IPS-20b (cell line): Measurements from ENCODE around the gene PPP1R14B.

Source experiments
- H3K27ac ChIP-seq: one replicate; pipeline ENCODE4 v1.5.1; 2013; ENCODE audit warnings: low read length
- H3K27me3 ChIP-seq: 2 replicates; pipeline ENCODE4 v1.6.1; 2013; ENCODE audit warnings: mild to moderate bottlenecking, low read length, inconsistent platforms; ENCODE audit not compliant: insufficient read depth
- H3K36me3 ChIP-seq: 2 replicates; pipeline ENCODE4 v1.6.1; 2013; ENCODE audit warnings: low read depth, mild to moderate bottlenecking, inconsistent platforms, low read length, moderate library complexity; ENCODE audit not compliant: insufficient read depth
- H3K4me1 ChIP-seq: 2 replicates; pipeline ENCODE4 v1.6.1; 2013; ENCODE audit warnings: mild to moderate bottlenecking, control low read depth, inconsistent platforms, low read length, moderate library complexity; ENCODE audit not compliant: insufficient read depth
- H3K4me3 ChIP-seq: 2 replicates; pipeline ENCODE4 v1.5.1; 2013; ENCODE audit warnings: mild to moderate bottlenecking, low read length, inconsistent platforms
- H3K9ac ChIP-seq: 2 replicates; pipeline ENCODE4 v1.6.1; 2013; ENCODE audit warnings: low read depth, mild to moderate bottlenecking, inconsistent platforms, low read length, moderate library complexity
- H3K9me3 ChIP-seq: 2 replicates; pipeline ENCODE4 v1.6.1; 2013; ENCODE audit warnings: mild to moderate bottlenecking, low read depth, low read length, inconsistent platforms; ENCODE audit not compliant: insufficient read depth

The PPP1R14B gene

DNA sequence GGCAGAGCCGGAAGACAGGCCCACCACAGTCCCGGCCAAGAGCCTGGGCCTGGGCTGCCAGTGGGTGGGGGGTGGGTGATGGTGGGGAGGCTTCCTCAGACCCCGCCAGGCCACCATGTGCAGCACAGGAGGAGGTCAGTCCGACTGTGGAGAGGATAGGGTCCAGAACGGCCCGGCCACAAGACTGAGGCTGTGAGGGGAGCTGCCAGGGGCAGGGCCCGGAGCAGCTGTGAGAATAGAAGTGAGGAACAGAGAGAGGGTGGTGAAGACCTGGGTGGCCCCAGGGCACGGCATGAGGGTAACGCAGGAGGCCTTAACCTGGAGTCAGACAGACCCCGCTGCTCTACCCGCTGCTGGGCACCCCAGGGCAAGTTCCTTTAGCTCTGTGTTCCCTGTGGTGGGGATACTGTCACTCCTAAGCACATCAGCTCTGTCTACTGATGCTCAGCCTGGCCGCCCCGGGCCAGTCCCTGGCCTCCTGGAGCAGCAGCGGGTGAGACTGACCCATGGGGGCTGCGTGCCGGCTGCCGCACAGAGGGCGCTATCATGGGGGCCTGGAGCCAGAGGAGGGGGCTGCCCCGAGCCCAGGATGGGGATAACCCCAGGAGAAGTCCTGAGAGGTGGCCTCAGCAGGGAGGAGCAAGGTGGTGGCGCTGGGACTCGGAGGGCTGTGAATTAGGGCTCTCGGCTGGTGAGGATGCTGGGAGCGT, 38.5 kb downstream of the PPP1R14B start:
- Histone ChIP-seq H3K4me3 (no peak overlapping the region), H3K27ac (no peak overlapping the region), H3K36me3 (peaks cover 48% of the 10 kb centered on the region), H3K9me3 (no peaks in the 10 kb centered on the region), H3K27me3 (no peaks in the 10 kb centered on the region), H3K9ac (no peak overlapping the region), H3K4me1 (no peaks in the 10 kb centered on the region)

DNA sequence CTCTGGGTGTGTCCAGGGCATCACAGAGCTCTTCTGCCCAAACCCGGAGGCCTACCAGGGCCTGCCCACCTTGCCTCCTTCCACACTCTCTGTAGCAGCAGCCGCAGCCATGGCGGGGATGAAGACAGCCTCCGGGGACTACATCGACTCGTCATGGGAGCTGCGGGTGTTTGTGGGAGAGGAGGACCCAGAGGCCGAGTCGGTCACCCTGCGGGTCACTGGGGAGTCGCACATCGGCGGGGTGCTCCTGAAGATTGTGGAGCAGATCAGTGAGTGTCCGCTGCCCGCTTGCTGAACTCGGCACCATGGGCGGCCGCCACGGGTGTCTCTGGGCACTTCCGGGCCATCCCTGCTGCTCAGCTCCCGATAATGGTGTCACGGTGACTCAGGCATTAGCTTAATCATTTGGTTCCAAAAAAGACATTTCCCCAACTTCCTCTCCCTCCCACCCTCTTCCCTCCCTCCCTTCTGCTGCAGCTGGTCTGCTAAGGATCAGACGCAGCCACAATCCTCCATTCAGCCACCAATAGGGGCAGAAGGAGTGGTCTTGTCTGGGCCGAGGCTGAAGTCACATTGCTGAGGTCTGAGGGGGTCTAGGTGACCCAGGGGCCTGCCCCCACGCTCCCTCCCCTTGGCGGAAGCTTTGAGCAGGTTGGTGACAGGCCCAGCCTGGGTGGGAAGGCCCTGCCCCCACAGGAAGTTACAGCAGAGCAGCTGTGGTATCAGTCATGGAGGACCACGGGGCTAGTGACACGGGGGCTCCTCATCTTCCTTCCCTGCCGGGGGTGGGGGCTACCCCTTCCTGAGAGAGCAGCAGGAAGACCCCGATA, 39.3 kb downstream of the PPP1R14B start:
- no peak overlapping the region for H3K4me3 ChIP-seq
- H3K27me3 ChIP-seq = no peaks in the 10 kb centered on the region
- H3K4me1 ChIP-seq = no peaks in the 10 kb centered on the region
- no peak overlapping the region for H3K9ac ChIP-seq
- H3K36me3 ChIP-seq = peaks cover 55% of the 10 kb centered on the region
- H3K9me3 ChIP-seq = no peaks in the 10 kb centered on the region
- no peak overlapping the region for H3K27ac ChIP-seq

DNA sequence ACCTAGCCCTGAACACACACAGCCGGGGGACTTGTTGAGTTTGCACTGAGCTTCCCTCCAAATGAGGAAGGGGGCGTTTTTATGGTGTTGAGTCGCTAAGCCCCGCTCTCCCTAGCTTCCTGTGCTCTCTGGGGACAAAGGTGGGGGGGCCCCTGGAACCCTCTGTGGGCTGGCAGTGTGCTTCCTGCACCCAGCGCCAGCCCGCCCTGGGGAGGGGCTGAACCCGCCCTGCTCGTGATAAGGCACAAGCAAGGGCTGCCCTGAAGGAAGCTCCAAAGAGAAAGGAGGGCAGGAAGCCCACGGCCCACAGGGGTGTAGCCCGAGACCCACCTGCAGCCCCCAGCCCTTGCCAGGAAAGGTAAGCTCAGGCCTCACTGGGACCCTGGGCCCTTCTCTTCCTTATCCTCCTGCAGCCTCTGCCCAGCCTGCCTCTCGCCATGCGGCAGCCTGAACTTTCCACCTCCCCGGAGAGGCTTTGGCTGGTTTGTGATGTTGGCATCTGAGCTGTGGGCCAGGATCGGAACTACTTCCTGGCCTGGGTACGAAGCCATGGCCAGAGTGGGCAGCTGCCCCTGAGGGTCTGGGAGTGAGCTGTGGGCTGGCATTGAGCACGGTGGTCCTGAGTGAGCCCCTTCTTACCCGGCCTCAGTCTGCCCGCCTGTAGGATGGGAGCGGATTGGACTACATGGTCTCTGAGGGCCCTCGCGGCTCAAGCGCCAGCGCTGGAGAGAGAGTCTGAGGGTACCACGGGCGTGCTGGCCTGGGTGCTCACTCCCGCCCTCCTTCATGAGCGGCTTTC, 40.1 kb downstream of the PPP1R14B start, which contains the start of gene FERMT3:
FERMT3 (plus strand) TSS at position 265 of the 799 bp plus-strand sequence. CDS start 644 bp downstream, outside the sequence.
- no peak within 1 kb of the TSS for H3K4me3 ChIP-seq
- no peaks in the 10 kb centered on the region for H3K4me1 ChIP-seq
- H3K9me3 ChIP-seq = no peaks in the 10 kb centered on the region
- no peaks in the 10 kb centered on the region for H3K27me3 ChIP-seq
- H3K36me3 ChIP-seq = peaks cover 56% of the 10 kb centered on the region
- no peak within 1 kb of the TSS for H3K27ac ChIP-seq
- no peak within 1 kb of the TSS; the same call in 1 of the 2 replicates for H3K9ac ChIP-seq

DNA sequence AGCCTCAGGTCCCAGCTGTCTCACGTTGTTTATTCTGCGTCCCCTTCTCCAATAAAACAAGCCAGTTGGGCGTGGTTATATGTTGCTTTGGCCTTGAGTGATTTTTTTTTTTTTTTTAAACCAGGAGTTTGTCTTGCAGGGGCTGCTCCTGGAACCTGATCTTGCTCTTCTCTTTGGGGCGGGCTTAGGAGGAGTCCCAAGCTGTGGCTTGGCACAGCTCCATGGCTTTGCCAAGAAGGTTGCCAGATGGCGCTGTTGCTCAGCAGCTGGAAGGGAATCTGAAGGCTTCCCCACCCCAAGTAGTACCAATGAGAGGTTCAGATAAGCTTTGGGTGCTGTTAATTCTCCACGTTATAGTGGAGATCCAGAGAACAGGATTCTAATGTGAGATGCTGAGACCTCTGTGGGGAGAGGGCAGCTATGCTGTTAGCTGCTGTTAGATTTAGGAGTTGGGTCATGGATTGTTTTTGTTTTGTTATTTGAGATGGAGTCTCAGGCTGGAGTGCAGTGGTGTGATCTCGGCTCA, 42.2 kb downstream of the PPP1R14B start:
- H3K9ac ChIP-seq = no peak overlapping the region
- no peaks in the 10 kb centered on the region for H3K9me3 ChIP-seq
- H3K4me1 ChIP-seq = no peaks in the 10 kb centered on the region
- H3K36me3 ChIP-seq = peaks cover 77% of the 10 kb centered on the region
- H3K4me3 ChIP-seq = no peak overlapping the region
- no peaks in the 10 kb centered on the region for H3K27me3 ChIP-seq
- no peak overlapping the region for H3K27ac ChIP-seq

DNA sequence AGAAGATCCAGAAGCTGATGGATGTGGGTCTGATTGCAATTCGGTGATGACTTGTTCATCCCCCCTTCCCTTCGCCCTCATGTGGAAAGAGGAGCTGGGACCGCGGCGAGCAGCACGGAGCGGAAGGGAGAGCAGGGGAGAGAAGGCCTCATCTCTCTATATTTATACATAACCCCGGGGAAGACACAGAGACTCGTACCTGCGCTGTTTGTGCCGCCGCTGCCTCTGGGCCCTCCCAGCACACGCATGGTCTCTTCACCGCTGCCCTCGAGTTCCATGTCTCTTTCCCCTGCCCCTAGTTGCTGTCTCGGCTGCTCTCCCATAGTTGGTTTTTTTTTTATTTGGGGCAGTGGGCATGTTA, 42.7 kb downstream of the PPP1R14B start:
- peaks cover 77% of the 10 kb centered on the region for H3K36me3 ChIP-seq
- H3K27ac ChIP-seq = no peak overlapping the region
- H3K9ac ChIP-seq = no peak overlapping the region
- H3K4me1 ChIP-seq = no peaks in the 10 kb centered on the region
- H3K9me3 ChIP-seq = no peaks in the 10 kb centered on the region
- H3K27me3 ChIP-seq = no peaks in the 10 kb centered on the region
- no peak overlapping the region for H3K4me3 ChIP-seq

DNA sequence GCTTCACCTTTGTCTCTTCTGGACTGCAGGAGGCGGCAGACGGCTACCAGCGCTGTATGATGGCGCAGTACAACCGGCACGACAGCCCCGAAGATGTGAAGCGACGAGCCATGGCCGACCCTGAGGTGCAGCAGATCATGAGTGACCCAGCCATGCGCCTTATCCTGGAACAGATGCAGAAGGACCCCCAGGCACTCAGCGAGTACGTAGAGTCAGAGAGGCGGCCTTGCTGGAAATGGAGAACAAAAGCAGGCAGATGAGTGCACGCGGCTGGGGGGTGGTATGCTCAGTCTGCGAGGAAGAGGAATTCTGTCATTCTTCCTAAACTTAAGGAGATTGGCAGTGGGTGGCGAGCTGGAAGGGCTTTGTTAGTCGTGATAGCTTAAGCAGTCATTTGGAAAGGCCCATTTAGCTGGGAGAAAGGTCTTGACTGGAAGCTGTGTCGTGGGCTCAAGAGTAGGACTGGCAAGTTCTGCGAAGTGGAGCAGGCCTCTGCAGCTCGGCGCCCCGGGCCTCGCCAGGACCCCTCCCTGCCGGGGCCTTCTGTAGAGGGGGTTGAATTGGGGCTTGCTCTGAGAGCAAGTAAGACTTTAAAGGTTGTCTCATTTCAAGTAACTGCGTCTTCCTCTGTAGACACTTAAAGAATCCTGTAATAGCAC, 43.2 kb downstream of the PPP1R14B start:
- Histone ChIP-seq H3K36me3 (peaks cover 82% of the 10 kb centered on the region), H3K4me1 (no peaks in the 10 kb centered on the region), H3K9ac (no peak overlapping the region), H3K27me3 (no peaks in the 10 kb centered on the region), H3K9me3 (no peaks in the 10 kb centered on the region), H3K4me3 (no peak overlapping the region), H3K27ac (no peak overlapping the region)

DNA sequence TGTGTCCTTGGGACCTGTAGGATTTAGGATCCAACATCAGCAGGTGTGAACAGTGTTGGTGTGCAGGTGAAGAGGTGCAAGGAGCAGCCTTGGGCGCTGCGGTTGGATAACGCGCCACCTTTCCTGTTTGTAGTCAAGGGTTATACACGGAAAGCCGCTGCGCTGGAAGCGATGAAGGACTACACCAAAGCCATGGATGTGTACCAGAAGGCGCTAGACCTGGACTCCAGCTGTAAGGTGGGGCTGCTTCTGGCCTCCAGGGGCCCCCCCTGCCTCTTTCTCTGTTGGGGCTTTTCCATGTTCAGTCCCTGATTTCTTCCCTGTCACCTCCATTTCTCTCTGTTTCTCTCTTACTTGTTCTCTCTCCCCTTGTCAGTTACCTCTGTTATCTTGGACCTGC, 43.8 kb downstream of the PPP1R14B start:
- Histone ChIP-seq H3K4me3 (no peak overlapping the region), H3K27me3 (no peaks in the 10 kb centered on the region), H3K9me3 (no peaks in the 10 kb centered on the region), H3K27ac (no peak overlapping the region), H3K36me3 (peaks cover 87% of the 10 kb centered on the region), H3K9ac (no peak overlapping the region), H3K4me1 (no peaks in the 10 kb centered on the region)

DNA sequence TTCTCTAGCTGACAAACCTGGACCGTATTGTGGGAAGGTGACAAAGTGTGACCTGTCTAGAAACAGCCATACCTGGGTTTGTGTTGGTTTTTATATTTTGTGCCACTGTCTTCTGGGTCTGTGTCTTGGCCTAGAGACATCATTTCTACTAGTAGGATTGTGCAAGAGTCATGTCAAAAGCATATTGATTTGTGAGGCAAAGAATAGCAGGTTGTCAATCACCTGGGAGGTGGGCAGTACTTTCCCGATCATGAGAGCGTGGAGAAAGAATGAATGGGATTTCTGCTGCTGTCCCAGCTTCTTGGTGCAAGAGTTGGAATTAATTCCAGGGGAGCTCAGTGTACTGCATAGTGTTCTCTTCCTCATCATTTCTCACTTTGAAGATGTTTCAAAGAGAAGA, 45.2 kb downstream of the PPP1R14B start:
- H3K27ac ChIP-seq = no peak overlapping the region
- peaks cover 94% of the 10 kb centered on the region for H3K36me3 ChIP-seq
- H3K4me3 ChIP-seq = no peak overlapping the region
- H3K9ac ChIP-seq = no peak overlapping the region
- H3K4me1 ChIP-seq = no peaks in the 10 kb centered on the region
- no peaks in the 10 kb centered on the region for H3K27me3 ChIP-seq
- no peaks in the 10 kb centered on the region; the same call in 1 of the 2 replicates for H3K9me3 ChIP-seq

DNA sequence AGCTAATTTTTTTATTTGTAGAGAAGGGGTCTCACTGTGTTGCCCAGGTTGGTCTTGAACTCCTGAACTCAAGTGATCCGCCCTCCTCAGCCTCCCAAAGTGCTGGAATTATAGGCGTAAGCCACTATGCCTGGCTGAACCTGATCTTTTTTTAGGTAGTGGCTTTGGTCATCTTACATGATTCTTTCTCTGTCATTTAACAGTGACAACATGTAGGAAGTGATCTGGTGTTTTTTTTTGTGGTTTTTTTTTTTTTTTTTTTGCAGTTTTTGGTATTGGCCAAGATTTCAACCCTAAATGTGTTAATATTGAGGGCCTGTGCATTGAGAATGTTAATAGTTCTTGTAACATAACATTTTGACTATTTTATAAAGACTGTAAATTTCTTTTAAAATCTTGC, 48.2 kb downstream of the PPP1R14B start:
- no peaks in the 10 kb centered on the region; the same call in 1 of the 2 replicates for H3K9me3 ChIP-seq
- H3K9ac ChIP-seq = no peak overlapping the region
- no peaks in the 10 kb centered on the region for H3K4me1 ChIP-seq

DNA sequence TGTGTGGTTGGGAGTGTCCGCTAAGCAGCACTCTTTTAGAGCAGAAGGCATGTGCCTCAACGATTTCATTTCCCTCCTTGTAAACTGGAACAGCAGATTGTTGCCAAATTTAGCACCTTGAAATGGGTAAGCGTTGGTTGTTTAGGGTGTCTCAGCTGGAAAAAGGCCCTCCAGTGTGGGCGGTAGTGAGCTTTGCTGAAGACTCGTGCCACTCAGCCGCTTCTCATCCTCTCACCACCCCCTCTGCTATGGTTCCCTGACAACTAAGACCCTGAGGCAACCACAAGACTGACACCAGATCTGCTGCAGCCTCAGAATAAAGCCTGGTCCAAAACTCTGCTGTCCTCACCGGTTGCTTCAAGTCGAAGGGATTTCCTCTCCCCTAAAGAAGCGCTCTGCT, 50.1 kb downstream of the PPP1R14B start:
- H3K9me3 ChIP-seq = no peaks in the 10 kb centered on the region; the same call in 1 of the 2 replicates
- no peak overlapping the region for H3K27ac ChIP-seq
- H3K9ac ChIP-seq = no peak overlapping the region
- no peak overlapping the region for H3K4me3 ChIP-seq
- H3K36me3 ChIP-seq = peaks cover 91% of the 10 kb centered on the region
- no peaks in the 10 kb centered on the region for H3K4me1 ChIP-seq
- H3K27me3 ChIP-seq = no peaks in the 10 kb centered on the region

More for the DNA sequence above, 48.2 kb downstream of the PPP1R14B start:
- Histone ChIP-seq H3K4me3 (no peak overlapping the region), H3K36me3 (peaks cover 95% of the 10 kb centered on the region), H3K27me3 (no peaks in the 10 kb centered on the region), H3K27ac (no peak overlapping the region)
